ENCODE measurements around the gene OR2A7. TPM values are rescaled to one million over a fixed set of nuclear protein-coding genes. Genes with fewer than 3 reads are reported as not detected.
"Not testable (repeated sequence)": the region's sequence is repeated elsewhere in the genome, so short reads cannot be mapped to it uniquely, and the experiment has no call there.

The OR2A7 gene
- not detected in 2 replicates for total RNA-seq (2014; rRNA removed; shearing (Covaris generic))

GRCh38 chr7:144264692-144265091 is at the start of gene OR2A7:
TSS of gene OR2A7 (minus strand) at chr7:144264792. CDS start at chr7:144259628, 5,164 bp downstream.
- DNase-seq (ENCODE audit: low spot score); in situ Hi-C loops (cut with HindIII; ENCODE audit: low sequenced_read_pairs): not testable (repeated sequence)

DNA sequence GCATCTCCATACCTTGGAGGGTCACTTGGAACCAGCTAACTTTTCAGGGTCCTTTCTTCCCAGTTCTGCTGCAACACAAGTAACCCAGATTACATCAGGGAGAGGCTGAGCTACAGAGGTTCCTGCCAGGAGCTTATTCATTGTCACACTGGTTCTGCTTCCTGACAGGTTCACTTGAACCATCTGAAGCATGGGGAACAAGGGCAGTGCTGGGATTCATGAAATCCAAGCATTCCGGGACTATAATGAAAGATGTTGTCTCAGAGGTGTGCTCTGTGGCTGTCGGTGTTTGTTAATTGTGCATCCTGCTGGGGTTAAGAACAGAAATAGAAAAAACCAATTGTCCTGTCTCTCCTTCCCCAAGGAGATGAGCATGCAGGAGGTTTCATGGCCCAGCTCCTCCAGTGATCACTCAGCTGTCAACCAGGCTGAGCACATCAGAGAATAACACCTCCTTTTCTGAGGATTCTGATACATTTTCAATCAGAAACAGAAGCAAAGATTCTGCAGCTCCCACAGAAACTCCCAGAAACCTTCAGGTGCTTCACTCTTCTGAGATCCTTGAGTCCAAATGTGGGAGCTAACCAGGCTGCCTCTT is 47.4 kb upstream of the OR2A7 start, which contains the start of gene OR2A1:
OR2A1 (plus strand) TSS at position 548 of the 598 bp plus-strand sequence. CDS start 5,706 bp downstream, outside the sequence.
- in situ Hi-C loops (cut with HindIII; ENCODE audit: low sequenced_read_pairs); DNase-seq (ENCODE audit: low spot score): not testable (repeated sequence)

- DNase-seq (ENCODE audit: low spot score); in situ Hi-C loops (cut with HindIII; ENCODE audit: low sequenced_read_pairs): not testable (repeated sequence)
Observed at GRCh38 chr7:144311218-144311617, 46.6 kb upstream of the OR2A7 start.

DNA sequence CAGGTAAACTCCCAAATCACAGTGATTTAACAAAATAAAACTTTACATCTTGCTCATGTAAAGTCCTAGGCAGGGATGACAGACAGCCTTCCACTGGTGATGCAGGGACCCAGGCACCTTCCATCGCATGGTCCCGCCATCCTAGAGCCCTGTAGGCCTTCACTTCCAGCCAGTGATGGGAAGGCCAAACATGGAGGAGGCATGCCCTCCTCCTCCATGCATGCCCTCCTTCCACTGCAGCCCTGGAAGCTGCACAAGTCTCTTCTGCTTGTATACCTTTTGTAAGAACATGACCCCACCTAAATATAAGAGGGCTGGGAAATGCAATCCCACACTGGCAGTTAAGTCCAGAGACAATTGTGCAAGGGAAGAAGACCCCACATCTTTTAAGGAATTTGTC is 45.1 kb upstream of the OR2A7 start:
- DNase-seq (ENCODE audit: low spot score); in situ Hi-C loops (cut with HindIII; ENCODE audit: low sequenced_read_pairs): not testable (repeated sequence)

DNA sequence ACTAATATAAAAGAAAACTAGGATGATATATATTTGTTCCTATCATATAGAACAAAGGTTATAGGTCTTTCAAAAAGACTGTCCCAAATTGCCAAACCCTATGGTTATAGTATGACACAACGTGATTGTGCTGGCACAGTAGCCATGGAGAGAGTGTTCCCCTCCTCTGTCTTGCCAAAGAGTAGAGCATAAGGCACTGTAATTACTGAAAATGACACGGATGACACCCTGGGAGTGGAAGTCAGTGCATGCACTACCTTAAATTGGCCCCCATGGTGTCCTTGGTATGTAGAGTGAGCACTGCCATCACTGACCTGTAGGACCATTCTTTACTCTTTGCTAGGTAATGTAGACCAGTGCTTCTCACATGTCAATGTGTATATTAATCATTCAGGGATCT is 40.6 kb upstream of the OR2A7 start:
- DNase-seq (ENCODE audit: low spot score); in situ Hi-C loops (cut with HindIII; ENCODE audit: low sequenced_read_pairs): not testable (repeated sequence)

DNA sequence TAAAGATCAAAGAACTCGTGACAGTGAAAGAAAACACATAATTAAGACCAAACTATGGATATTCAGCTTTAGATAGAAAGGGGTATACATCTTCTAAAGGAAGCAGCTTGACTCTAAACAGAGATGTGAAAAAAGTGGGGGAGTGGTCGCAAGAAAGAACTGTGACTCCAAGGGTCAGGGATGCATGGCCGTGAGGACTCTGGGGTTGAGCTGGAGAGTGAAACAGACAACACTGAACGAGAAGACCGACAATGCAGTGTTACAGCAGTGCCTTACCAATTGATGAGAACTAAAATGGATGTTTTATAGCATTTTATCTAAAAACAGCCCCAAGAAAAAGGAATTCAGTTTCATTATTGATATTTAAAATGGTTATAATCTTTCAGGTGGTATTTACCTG is 39.0 kb upstream of the OR2A7 start:
- DNase-seq (ENCODE audit: low spot score) = not testable (repeated sequence)

GRCh38 chr7:144302578-144303303 is 38.1 kb upstream of the OR2A7 start:
- DNase-seq (ENCODE audit: low spot score); in situ Hi-C loops (cut with HindIII; ENCODE audit: low sequenced_read_pairs): not testable (repeated sequence)

More for the DNA sequence above, 39.0 kb upstream of the OR2A7 start:
- in situ Hi-C loops (cut with HindIII; ENCODE audit: low sequenced_read_pairs) = not testable (repeated sequence)

DNA sequence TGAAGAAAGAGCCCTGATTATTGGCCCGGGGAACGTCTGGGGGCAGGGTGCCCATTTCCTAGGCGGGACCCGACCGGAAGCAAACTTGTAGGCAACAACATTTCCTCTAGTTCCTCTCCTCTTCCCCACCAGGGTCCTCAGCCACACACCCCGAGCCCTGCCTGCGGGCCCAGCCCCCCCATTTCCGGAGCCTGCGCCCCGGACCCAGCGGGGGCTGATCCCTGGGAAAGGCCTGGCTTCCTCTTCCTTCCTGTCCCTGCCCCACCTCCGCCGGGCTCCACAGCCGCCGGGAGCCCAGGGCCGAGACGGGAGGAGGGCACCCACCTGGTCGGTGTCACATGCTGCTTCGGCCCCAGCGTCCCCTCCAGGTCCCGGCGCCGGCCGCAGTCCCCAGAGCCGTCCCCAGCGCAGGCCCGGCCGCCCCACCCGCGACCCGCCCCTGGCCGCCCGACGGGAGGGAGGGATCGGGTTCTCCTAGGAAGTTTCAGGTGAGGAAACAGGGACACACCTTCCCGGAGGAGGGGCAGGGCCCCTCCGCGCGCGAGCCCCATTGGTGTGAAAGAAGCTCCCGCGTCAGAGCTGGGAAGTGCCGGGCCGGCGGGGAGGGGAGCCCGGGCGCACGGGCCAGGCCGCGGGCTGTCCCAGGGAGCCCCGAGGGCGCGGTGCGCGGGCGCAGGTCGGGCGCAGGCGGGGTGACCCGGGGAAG is 29.4 kb upstream of the OR2A7 start:
- DNase-seq (ENCODE audit: low spot score); in situ Hi-C loops (cut with HindIII; ENCODE audit: low sequenced_read_pairs): not testable (repeated sequence)

GRCh38 chr7:144292384-144293161 is 28.0 kb upstream of the OR2A7 start:
- DNase-seq (ENCODE audit: low spot score); in situ Hi-C loops (cut with HindIII; ENCODE audit: low sequenced_read_pairs): not testable (repeated sequence)

DNA sequence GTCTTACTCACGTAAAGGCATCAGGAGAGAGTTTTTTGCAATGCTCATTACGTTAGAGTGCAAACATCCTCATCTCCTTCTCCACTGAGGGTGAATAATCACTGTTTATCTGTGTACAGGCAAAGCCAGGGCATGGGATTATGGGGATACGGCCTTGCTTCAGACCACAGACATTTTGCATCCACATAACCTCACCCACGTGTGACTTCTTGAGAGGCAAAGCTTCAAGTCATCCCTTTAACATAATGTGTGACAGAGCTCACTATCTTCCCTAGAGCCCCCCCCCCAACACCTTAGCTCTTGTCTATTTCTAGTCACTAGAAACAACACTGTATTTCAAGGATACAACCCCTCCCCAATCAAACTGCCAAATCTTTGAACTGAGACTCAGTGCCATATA is 27.0 kb upstream of the OR2A7 start:
- in situ Hi-C loops (cut with HindIII; ENCODE audit: low sequenced_read_pairs); DNase-seq (ENCODE audit: low spot score): not testable (repeated sequence)

DNA sequence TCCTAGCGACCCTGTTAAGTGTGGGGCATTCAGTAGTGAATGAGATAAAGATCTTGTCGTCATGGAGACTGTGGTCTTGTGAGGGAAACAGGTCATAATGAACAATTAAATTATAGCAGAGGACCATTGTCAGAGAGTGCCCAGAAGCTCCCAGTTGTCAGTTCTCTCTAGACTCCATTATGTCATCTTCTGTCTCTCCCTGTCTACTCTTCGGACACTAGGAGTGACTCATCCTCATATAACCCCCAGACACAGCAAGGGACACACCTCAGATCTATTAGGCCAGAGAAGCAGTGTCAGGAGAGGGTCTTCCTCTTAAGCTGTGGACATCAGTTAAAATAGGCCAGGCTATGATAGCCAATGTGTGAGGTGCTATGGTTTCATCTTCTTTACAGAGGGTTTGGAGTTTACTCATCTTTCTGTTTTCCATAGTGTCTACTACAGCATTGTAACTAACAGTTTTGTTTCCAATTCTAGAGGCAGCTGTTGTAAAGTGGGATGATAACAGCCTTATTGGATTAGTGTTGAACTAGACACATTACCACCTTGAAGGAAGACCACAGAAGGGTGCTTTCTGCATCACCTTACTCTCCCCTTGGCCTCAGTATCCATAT is 22.7 kb upstream of the OR2A7 start:
- DNase-seq (ENCODE audit: low spot score); in situ Hi-C loops (cut with HindIII; ENCODE audit: low sequenced_read_pairs): not testable (repeated sequence)

- DNase-seq (ENCODE audit: low spot score); in situ Hi-C loops (cut with HindIII; ENCODE audit: low sequenced_read_pairs): not testable (repeated sequence)
Observed at GRCh38 chr7:144283716-144284115, 19.1 kb upstream of the OR2A7 start.

GRCh38 chr7:144282490-144282889 is 17.9 kb upstream of the OR2A7 start:
- in situ Hi-C loops (cut with HindIII; ENCODE audit: low sequenced_read_pairs); DNase-seq (ENCODE audit: low spot score): not testable (repeated sequence)

DNA sequence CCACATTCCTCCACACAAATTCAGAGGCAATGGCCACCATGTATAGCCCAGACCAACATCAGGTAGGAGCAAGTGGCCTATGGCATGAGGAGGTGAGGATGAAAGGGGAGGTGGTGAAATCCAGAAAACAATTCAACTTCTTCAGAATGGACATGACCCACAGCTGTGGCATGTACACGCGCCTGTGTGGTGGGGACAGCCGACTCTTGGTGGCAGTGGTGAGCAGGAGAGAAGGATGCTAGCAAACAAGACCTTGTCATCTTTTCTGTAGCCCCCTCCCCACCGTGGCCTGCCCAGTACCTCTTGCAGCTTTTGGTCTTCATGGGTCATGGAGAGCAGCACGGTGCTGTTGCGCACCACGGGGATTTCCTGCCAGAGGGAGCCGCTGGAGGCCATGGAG is 17.4 kb upstream of the OR2A7 start:
- in situ Hi-C loops (cut with HindIII; ENCODE audit: low sequenced_read_pairs); DNase-seq (ENCODE audit: low spot score): not testable (repeated sequence)

GRCh38 chr7:144280010-144280409 is 15.4 kb upstream of the OR2A7 start:
- DNase-seq (ENCODE audit: low spot score); in situ Hi-C loops (cut with HindIII; ENCODE audit: low sequenced_read_pairs): not testable (repeated sequence)

DNA sequence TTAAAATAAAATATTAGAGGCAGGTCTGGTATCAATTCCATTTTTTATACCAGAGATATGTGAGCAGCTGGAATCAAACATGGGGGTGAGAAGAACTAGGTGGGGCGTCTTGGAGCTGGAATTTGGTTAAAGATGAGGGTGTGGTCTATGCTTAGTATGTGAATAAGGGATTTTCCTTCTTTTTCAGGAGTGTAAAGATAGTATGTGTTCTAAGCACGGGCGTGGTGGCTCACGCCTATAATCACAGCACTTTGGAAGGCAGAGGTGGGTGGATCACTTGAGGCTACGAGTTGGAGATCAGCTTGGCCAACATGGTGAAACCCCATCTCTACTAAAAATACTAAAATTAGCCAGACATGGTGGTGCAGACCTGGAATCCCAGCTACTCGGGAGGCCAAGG is 10.7 kb upstream of the OR2A7 start:
- DNase-seq (ENCODE audit: low spot score); in situ Hi-C loops (cut with HindIII; ENCODE audit: low sequenced_read_pairs): not testable (repeated sequence)

- in situ Hi-C loops (cut with HindIII; ENCODE audit: low sequenced_read_pairs); DNase-seq (ENCODE audit: low spot score): not testable (repeated sequence)
Observed at GRCh38 chr7:144269188-144269587, 4.6 kb upstream of the OR2A7 start, which contains the start of gene CTAGE8. TSS of gene CTAGE8 (minus strand) at chr7:144269288. CDS start at chr7:144269250, 38 bp downstream.

DNA sequence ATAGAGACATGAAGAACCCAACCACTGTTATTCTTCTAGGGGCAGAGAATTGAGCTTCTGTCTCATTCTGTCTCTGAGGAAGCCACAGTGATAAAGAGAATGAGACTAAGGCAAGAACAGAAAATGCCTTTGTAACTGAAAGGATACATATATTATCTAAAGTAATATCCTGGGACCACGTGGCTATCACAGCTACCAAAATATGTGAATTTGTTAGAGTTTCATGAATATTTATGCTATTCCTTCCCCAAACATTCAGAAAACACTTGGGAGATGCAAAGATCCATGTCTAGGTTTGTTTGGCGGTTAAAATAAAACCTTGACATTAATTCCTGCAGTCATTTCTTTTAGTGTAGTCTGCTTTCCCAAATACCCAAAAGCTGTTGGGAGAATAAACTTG is 2.5 kb downstream of the OR2A7 start:
- not testable (repeated sequence) for DNase-seq (ENCODE audit: low spot score)

More for the DNA sequence above, 2.5 kb downstream of the OR2A7 start:
- in situ Hi-C loops (cut with HindIII; ENCODE audit: low sequenced_read_pairs) = not testable (repeated sequence)

All from G401 (cell line).